Fibroblast of lung (primary cell): ENCODE measurements around the gene HECW1. TPM values are rescaled to one million over a fixed set of nuclear protein-coding genes. Genes with fewer than 3 reads are reported as not detected.
A peak's percentile ranks its signal among the peaks of the same experiment; 100 is the strongest.

Source experiments
- DNase-seq, 2 donors: peaks; one replicate each; pipeline versions ENCODE4 v3.0.0 to v3.0.0-alpha.2; 2010; ENCODE audit warnings: low read depth in 2 of 2
- H2AFZ ChIP-seq: 2 replicates; pipeline ENCODE4 v1.5.1; 2012; ENCODE audit warnings: low read length, control low read depth, inconsistent platforms
- H3K27ac ChIP-seq: 2 replicates; pipeline ENCODE4 v1.5.1; 2011; ENCODE audit warnings: low read length, control low read depth; ENCODE audit not compliant: insufficient read depth
- H3K27me3 ChIP-seq: 2 replicates; pipeline ENCODE4 v1.5.1; 2011; ENCODE audit warnings: mild to moderate bottlenecking, low read length; ENCODE audit not compliant: control insufficient read depth, insufficient read depth
- H3K36me3 ChIP-seq: 2 replicates; pipeline ENCODE4 v1.5.1; 2011; ENCODE audit warnings: low read length; ENCODE audit not compliant: control insufficient read depth, insufficient read depth
- H3K4me1 ChIP-seq: 2 replicates; pipeline ENCODE4 v1.5.1; 2011; ENCODE audit warnings: low read length; ENCODE audit not compliant: control insufficient read depth, insufficient read depth; ENCODE audit errors: extremely low read depth
- H3K4me2 ChIP-seq: 2 replicates; pipeline ENCODE4 v1.5.1; 2011; ENCODE audit warnings: low read length, control low read depth; ENCODE audit not compliant: insufficient read depth; ENCODE audit errors: extremely low read depth
- H3K4me3 ChIP-seq, 4 experiments: fragments of 200-600 bp in 1 of 4; sonication (generic) in 1 of 4; replicated peaks in 1 of 4; 2 replicates each; pipeline ENCODE4 v1.5.1; 2011 to 2016; ENCODE audit warnings: low read length in 4 of 4, low read depth in 3 of 4, mild to moderate bottlenecking in 3 of 4, control low read depth in 2 of 4, inconsistent platforms in 1 of 4, mixed read lengths in 1 of 4; ENCODE audit not compliant: insufficient read depth in 1 of 4; ENCODE audit errors: control extremely low read depth in 1 of 4
- H3K79me2 ChIP-seq: 2 replicates; pipeline ENCODE4 v1.5.1; 2012; ENCODE audit warnings: mild to moderate bottlenecking, low read length, inconsistent platforms; ENCODE audit not compliant: control insufficient read depth, insufficient read depth
- H3K9ac ChIP-seq: 2 replicates; pipeline ENCODE4 v1.5.1; 2011; ENCODE audit warnings: mild to moderate bottlenecking, low read length, control low read depth; ENCODE audit not compliant: insufficient read depth
- H3K9me3 ChIP-seq: 2 replicates; pipeline ENCODE4 v1.5.1; 2012; ENCODE audit warnings: low read depth, low read length; ENCODE audit not compliant: control insufficient read depth, insufficient read depth
- H4K20me1 ChIP-seq: 2 replicates; pipeline ENCODE4 v1.5.1; 2011; ENCODE audit warnings: low read length; ENCODE audit not compliant: control insufficient read depth, insufficient read depth; ENCODE audit errors: extremely low read depth
- EZH2 ChIP-seq: IDR thresholded peaks from 2 replicates; pipeline ENCODE4 v1.5.1; 2012; ENCODE audit warnings: low read length, control low read depth, mild to moderate bottlenecking; ENCODE audit errors: missing control alignments
- polyA plus RNA-seq, 2 donors: library from polyadenylated mRNA; depleted of rRNA in 1 of 2; stranded (reverse) in 1 of 2; unstranded in 1 of 2; fragments of >200 nt; gene quantifications; 2 replicates each; pipeline ENCODE4 v1.2.1, GENCODE V29; 2011 to 2012; ENCODE audit warnings: missing spikeins in 1 of 2
- total RNA-seq: library from RNA; depleted of rRNA; stranded (reverse); fragments of >200 nt; gene quantifications from 2 replicates; pipeline ENCODE4 v1.2.1, GENCODE V29; 2014
- TF ChIP-seq, protein P1 (sequence below), 2 donors: IDR thresholded peaks in 1 of 2; conservative IDR thresholded peaks in 1 of 2; 1 replicate in 1 of 2; 2 replicates in 1 of 2; pipeline ENCODE4 v1.5.1; 2011 to 2012; ENCODE audit warnings: low read length in 2 of 2, control low read depth in 1 of 2, inconsistent platforms in 1 of 2, low read depth in 1 of 2, mild to moderate bottlenecking in 1 of 2

The HECW1 gene
- total and polyA plus RNA-seq, 2 donors (not counting 1 experiment from before 2014, with no cell fraction given), result 1.1 to 6.1 TPM

DNA sequence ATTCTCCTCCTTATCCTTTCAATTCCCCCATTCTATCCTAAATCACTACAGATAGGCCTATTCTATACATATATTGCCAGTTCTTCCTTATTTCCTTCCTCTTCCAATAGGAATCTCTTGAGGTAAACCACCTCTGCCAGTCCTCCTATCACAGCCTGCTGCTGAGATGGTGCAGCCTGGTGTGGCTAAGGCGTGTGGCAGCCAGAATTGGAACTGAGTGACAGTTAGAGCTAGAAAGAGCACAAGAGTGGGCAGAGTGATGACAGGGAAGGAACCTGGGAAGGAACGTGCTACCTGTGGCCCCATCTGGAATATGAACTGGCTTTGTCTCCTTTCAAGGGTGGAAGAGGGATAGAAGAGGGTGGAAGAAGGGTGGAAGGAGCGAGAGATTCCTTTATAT lies 187.7 kb downstream of the HECW1 start:
- H3K27me3 ChIP-seq, result no peaks in the 10 kb centered on the region
- DNase-seq, result no peak
- H2AFZ ChIP-seq, result no peak overlapping the region
- H3K4me1 ChIP-seq, result peaks cover 3% of the 10 kb centered on the region
- H3K27ac ChIP-seq, result no peak overlapping the region
- H3K4me3 ChIP-seq, result no peak overlapping the region
- H3K36me3 ChIP-seq, result no peaks in the 10 kb centered on the region
- H3K9me3 ChIP-seq, result no peaks in the 10 kb centered on the region
- no peaks in the 10 kb centered on the region for H3K79me2 ChIP-seq
- TF ChIP-seq, protein P1, sequence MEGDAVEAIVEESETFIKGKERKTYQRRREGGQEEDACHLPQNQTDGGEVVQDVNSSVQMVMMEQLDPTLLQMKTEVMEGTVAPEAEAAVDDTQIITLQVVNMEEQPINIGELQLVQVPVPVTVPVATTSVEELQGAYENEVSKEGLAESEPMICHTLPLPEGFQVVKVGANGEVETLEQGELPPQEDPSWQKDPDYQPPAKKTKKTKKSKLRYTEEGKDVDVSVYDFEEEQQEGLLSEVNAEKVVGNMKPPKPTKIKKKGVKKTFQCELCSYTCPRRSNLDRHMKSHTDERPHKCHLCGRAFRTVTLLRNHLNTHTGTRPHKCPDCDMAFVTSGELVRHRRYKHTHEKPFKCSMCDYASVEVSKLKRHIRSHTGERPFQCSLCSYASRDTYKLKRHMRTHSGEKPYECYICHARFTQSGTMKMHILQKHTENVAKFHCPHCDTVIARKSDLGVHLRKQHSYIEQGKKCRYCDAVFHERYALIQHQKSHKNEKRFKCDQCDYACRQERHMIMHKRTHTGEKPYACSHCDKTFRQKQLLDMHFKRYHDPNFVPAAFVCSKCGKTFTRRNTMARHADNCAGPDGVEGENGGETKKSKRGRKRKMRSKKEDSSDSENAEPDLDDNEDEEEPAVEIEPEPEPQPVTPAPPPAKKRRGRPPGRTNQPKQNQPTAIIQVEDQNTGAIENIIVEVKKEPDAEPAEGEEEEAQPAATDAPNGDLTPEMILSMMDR (conservative IDR thresholded peaks at IDR 0.05 in 1 of 2, IDR thresholded peaks at IDR 0.05 in 1 of 2; ENCODE audit: low read depth in 1 of 2, low read length in 2 of 2), result no peak
- TF ChIP-seq EZH2, result no peak
- H3K4me2 ChIP-seq, result no peak overlapping the region
- H4K20me1 ChIP-seq, result no peaks in the 10 kb centered on the region
- no peak overlapping the region for H3K9ac ChIP-seq

DNA sequence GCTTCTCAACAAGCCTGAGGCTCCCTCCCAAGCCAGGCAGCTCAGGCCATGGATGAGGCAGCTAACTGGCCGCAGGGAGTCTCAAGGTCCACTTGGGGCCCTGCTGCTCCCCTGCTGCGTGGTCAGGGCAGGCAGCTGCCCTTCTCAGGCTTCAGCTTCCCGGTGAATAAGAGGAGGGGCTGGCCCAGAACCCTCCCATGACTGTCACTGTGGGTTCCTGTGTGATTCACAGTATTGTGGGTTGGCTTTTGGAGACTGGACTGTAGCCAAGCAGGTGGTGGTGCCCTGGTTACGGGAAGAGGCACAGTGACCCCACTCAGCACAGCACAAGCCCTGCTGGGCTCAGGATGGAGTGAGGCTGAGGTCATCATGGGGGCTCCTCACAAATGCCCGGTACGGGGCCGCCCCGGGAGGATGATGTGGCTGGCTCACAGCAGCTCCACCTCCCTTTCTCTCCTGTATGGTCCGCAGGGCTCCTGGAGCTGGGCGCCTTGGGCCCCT lies 189.8 kb downstream of the HECW1 start:
- DNase-seq, result peak; percentile 66 to 86
- TF ChIP-seq EZH2, result no peak
- TF ChIP-seq, protein P1 (conservative IDR thresholded peaks at IDR 0.05 in 1 of 2, IDR thresholded peaks at IDR 0.05 in 1 of 2; ENCODE audit: low read depth in 1 of 2, low read length in 2 of 2), result no peak

DNA sequence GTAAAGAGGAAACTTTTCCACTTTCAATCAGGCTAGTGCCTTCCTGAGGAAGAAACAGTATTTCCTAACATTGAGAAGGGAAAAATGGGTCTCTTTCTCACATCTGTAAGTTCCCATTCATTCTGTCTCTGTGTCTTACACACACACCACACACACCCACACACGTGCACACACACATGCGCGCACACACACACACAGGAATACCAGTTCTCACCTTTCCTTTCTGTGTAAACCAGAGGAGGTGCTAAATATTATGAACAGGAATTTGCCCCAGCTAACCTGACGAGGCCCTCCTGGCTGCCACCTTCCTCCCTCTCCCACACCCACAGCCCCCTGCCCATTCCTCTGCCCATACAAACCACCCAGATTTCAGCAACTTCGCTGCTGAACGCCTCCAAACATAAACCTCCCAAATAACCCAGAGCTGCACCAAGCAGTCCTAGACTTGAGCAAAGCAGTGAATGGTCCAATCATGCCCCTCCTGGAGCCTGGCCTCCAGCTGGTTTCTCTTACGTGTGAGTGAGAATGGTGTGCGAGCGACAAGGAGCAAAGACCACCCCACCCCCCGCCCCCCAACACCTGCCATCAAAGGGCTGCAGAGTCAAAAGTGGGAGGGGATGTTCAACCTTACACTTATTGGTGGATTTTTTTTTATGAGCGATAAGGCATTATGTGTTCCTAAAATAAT lies 190.5 kb downstream of the HECW1 start:
- TF ChIP-seq, protein P1 (conservative IDR thresholded peaks at IDR 0.05 in 1 of 2, IDR thresholded peaks at IDR 0.05 in 1 of 2; ENCODE audit: low read depth in 1 of 2, low read length in 2 of 2), result no peak
- no peak for TF ChIP-seq EZH2
- Histone ChIP-seq H3K79me2 (no peaks in the 10 kb centered on the region), H3K27me3 (no peaks in the 10 kb centered on the region), H2AFZ (no peak overlapping the region), H3K4me1 (peaks cover 3% of the 10 kb centered on the region), H3K36me3 (no peaks in the 10 kb centered on the region), H3K27ac (no peak overlapping the region), H3K9ac (no peak overlapping the region), H3K4me3 (no peak overlapping the region), H4K20me1 (no peaks in the 10 kb centered on the region), H3K9me3 (no peaks in the 10 kb centered on the region), H3K4me2 (no peak overlapping the region)
- DNase-seq, result no peak

More for the DNA sequence above, 189.8 kb downstream of the HECW1 start:
- no peak overlapping the region for H3K27ac ChIP-seq
- H3K4me3 ChIP-seq, result no peak overlapping the region
- H3K27me3 ChIP-seq, result no peaks in the 10 kb centered on the region
- no peaks in the 10 kb centered on the region for H3K79me2 ChIP-seq
- H3K36me3 ChIP-seq, result no peaks in the 10 kb centered on the region
- no peak overlapping the region for H2AFZ ChIP-seq
- peaks cover 3% of the 10 kb centered on the region for H3K4me1 ChIP-seq
- H4K20me1 ChIP-seq, result no peaks in the 10 kb centered on the region
- H3K9me3 ChIP-seq, result no peaks in the 10 kb centered on the region
- no peak overlapping the region for H3K9ac ChIP-seq
- H3K4me2 ChIP-seq, result no peak overlapping the region
